H1 (cell line): ENCODE measurements around the gene LGALS9C.
"Not testable (repeated sequence)": the region's sequence is repeated elsewhere in the genome, so short reads cannot be mapped to it uniquely, and the experiment has no call there.

ENCODE experiments used
- EP300 ChIP-seq, 2 experiments: IDR thresholded peaks; 1 replicate in 1 of 2; 2 replicates in 1 of 2; pipeline ENCODE4 v1.6.1; 2011 to 2012; ENCODE audit warnings: low read depth in 2 of 2, low read length in 2 of 2, mild to moderate bottlenecking in 2 of 2, borderline replicate concordance in 1 of 2, inconsistent platforms in 1 of 2, moderate library complexity in 1 of 2
- POLR2A ChIP-seq, 2 experiments: IDR thresholded peaks; 1 replicate in 1 of 2; 2 replicates in 1 of 2; pipeline ENCODE4 v1.6.1; 2011; ENCODE audit warnings: low read depth in 2 of 2, low read length in 2 of 2, mild to moderate bottlenecking in 2 of 2; ENCODE audit errors: control extremely low read depth in 1 of 2
- RAD21 ChIP-seq, 2 experiments: IDR thresholded peaks in 1 of 2; conservative IDR thresholded peaks in 1 of 2; 2 replicates each; pipeline ENCODE4 v1.6.1; 2011; ENCODE audit warnings: low read depth in 2 of 2, low read length in 2 of 2, improper control_type of control experiment in 1 of 2, inconsistent platforms in 1 of 2, mild to moderate bottlenecking in 1 of 2, moderate library complexity in 1 of 2
- SIN3A ChIP-seq, 2 experiments: IDR thresholded peaks in 1 of 2; conservative IDR thresholded peaks in 1 of 2; 2 replicates each; pipeline ENCODE4 v1.6.1; 2011 to 2012; ENCODE audit warnings: low read length in 2 of 2, improper control_type of control experiment in 1 of 2, low read depth in 1 of 2, mild to moderate bottlenecking in 1 of 2
- YY1 ChIP-seq: IDR thresholded peaks from 2 replicates; pipeline ENCODE4 v1.6.1; 2011; ENCODE audit warnings: low read depth, mild to moderate bottlenecking, low read length
- TF ChIP-seq, protein P1 (sequence below), 3 experiments: IDR thresholded peaks; 1 replicate in 2 of 3; 2 replicates in 1 of 3; pipeline versions ENCODE4 v1.5.1 to v1.6.1; 2011; ENCODE audit warnings: low read length in 3 of 3, mild to moderate bottlenecking in 3 of 3, inconsistent platforms in 2 of 3, low read depth in 1 of 3, moderate library complexity in 1 of 3; ENCODE audit not compliant: insufficient read depth in 1 of 3; ENCODE audit errors: control extremely low read depth in 1 of 3
- TF ChIP-seq, protein P2 (sequence below): IDR thresholded peaks from 2 replicates; pipeline ENCODE4 v1.6.1; 2011; ENCODE audit warnings: low read length, improper control_type of control experiment
- TF ChIP-seq, protein P3 (sequence below): IDR thresholded peaks from 2 replicates; pipeline ENCODE4 v1.6.1; 2011; ENCODE audit warnings: low read depth, mild to moderate bottlenecking, low read length; ENCODE audit not compliant: insufficient read depth

DNA sequence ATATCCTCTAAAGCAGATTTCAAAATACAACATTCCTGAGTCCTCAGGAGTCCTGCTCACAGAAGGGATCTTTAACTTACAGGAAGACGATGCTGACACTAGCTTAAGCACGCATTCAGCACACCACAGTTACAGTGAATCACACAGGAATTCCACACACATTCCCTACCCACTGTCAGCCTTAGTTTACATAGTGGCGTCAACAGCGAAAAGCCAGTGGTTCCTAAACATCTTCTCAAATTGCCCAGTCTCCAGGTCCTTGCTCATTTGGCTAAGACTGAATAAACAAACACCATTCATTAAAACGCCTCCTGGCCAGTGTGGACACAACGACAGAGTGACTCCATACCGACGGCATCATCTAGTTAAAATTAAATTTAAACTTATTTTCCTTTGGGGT is 17.6 kb upstream of the LGALS9C start:
- TF ChIP-seq POLR2A (IDR thresholded peaks at IDR 0.05; ENCODE audit: control extremely low read depth in 1 of 2, low read depth in 2 of 2, low read length in 2 of 2); YY1; SIN3A (conservative IDR thresholded peaks at IDR 0.05 in 1 of 2, IDR thresholded peaks at IDR 0.05 in 1 of 2; ENCODE audit: low read depth in 1 of 2, low read length in 2 of 2); RAD21 (IDR thresholded peaks at IDR 0.05 in 1 of 2, conservative IDR thresholded peaks at IDR 0.05 in 1 of 2; ENCODE audit: low read depth in 2 of 2, low read length in 2 of 2); EP300 (IDR thresholded peaks at IDR 0.05; ENCODE audit: borderline replicate concordance in 1 of 2, low read depth in 2 of 2, low read length in 2 of 2): not testable (repeated sequence)
- TF ChIP-seq, protein P1, sequence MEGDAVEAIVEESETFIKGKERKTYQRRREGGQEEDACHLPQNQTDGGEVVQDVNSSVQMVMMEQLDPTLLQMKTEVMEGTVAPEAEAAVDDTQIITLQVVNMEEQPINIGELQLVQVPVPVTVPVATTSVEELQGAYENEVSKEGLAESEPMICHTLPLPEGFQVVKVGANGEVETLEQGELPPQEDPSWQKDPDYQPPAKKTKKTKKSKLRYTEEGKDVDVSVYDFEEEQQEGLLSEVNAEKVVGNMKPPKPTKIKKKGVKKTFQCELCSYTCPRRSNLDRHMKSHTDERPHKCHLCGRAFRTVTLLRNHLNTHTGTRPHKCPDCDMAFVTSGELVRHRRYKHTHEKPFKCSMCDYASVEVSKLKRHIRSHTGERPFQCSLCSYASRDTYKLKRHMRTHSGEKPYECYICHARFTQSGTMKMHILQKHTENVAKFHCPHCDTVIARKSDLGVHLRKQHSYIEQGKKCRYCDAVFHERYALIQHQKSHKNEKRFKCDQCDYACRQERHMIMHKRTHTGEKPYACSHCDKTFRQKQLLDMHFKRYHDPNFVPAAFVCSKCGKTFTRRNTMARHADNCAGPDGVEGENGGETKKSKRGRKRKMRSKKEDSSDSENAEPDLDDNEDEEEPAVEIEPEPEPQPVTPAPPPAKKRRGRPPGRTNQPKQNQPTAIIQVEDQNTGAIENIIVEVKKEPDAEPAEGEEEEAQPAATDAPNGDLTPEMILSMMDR (IDR thresholded peaks at IDR 0.05; ENCODE audit: control extremely low read depth in 1 of 3, insufficient read depth in 1 of 3, low read depth in 1 of 3, low read length in 3 of 3) = not testable (repeated sequence)
- TF ChIP-seq, protein P2, sequence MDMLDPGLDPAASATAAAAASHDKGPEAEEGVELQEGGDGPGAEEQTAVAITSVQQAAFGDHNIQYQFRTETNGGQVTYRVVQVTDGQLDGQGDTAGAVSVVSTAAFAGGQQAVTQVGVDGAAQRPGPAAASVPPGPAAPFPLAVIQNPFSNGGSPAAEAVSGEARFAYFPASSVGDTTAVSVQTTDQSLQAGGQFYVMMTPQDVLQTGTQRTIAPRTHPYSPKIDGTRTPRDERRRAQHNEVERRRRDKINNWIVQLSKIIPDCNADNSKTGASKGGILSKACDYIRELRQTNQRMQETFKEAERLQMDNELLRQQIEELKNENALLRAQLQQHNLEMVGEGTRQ = not testable (repeated sequence)
- TF ChIP-seq, protein P3, sequence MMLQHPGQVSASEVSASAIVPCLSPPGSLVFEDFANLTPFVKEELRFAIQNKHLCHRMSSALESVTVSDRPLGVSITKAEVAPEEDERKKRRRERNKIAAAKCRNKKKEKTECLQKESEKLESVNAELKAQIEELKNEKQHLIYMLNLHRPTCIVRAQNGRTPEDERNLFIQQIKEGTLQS = not testable (repeated sequence)
